Activated naive CD4-positive, alpha-beta T cell treated with anti-CD3 and anti-CD28 coated beads for 36 hours (primary cell): ENCODE results near the gene PLAAT5. TPM values are rescaled to one million over a fixed set of nuclear protein-coding genes. Genes with fewer than 3 reads are reported as not detected.

Experiments used
- CTCF ChIA-PET: fragments of 350-600 bp; sonication (Branson Sonifier 250); formaldehyde crosslinking; loops from one replicate; lab custom pipeline; 2021; ENCODE audit warnings: antibody characterized with exemption; lab: Charles Lee
- DNase-seq: peaks from one replicate; pipeline ENCODE4 v3.0.0-alpha.2; 2020
- H3K27ac Mint-ChIP-seq: one replicate; pipeline ENCODE4 v1.8.0; 2021; ENCODE audit warnings: mild to moderate bottlenecking, mixed read lengths
- H3K27me3 Mint-ChIP-seq: one replicate; pipeline ENCODE4 v1.8.0; 2021; ENCODE audit warnings: low read depth, mixed read lengths
- H3K36me3 Mint-ChIP-seq: one replicate; pipeline ENCODE4 v1.8.0; 2021; ENCODE audit warnings: low read depth, mixed read lengths
- H3K4me1 Mint-ChIP-seq: one replicate; pipeline ENCODE4 v1.8.0; 2021; ENCODE audit warnings: low read depth, mixed read lengths
- H3K4me3 Mint-ChIP-seq: one replicate; pipeline ENCODE4 v1.8.0; 2021; ENCODE audit warnings: mild to moderate bottlenecking, moderate library complexity, mixed read lengths
- H3K9me3 Mint-ChIP-seq: one replicate; pipeline ENCODE4 v1.8.0; 2021; ENCODE audit warnings: mixed read lengths
- intact Hi-C: fragments of 100-400 bp; cut with micrococcal nuclease; formaldehyde crosslinking; loops from one replicate; pipeline ENCODE4 v1.15.1; 2023
- total RNA-seq, 2 experiments: library from RNA; stranded (reverse); gene quantifications; one replicate each; pipeline ENCODE4 v1.2.3, GENCODE V29; 2021

The PLAAT5 gene
- total RNA-seq, 2 experiments from 2014 or later, result not detected

DNA sequence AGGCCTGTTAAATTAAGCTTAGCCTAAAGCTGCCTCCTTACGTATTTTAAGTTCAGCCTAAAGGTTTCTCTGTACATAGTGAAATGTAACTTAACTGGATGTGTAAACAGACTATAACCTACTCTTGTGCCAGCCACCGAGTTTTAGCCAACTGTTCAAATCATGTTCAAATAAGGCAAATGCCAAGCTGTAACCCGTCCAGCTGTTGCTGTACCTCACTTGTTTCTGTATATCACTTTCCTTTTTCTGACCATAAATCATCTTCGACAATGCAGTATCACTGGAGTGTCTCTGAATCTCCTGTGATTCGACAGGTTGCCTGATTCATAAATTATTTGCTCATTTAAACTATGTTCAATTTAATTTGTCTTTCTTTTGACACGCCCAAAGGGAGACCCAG lies 4.0 kb upstream of the PLAAT5 start:
- H3K27me3 Mint-ChIP-seq, result peaks cover 13% of the 10 kb centered on the region
- H3K9me3 Mint-ChIP-seq, result peaks cover 8% of the 10 kb centered on the region
- H3K27ac Mint-ChIP-seq, result no peak overlapping the region
- no peak for DNase-seq
- H3K4me1 Mint-ChIP-seq, result peaks cover 14% of the 10 kb centered on the region
- CTCF ChIA-PET, result interaction anchor here (1.6 kb wide), 1 partner anchor 16 kb away, joined by 4 read pairs; no protein-coding TSS in a partner anchor
- no peak overlapping the region for H3K4me3 Mint-ChIP-seq
- H3K36me3 Mint-ChIP-seq, result peaks cover 1% of the 10 kb centered on the region
- intact Hi-C loops, result no loop called here

DNA sequence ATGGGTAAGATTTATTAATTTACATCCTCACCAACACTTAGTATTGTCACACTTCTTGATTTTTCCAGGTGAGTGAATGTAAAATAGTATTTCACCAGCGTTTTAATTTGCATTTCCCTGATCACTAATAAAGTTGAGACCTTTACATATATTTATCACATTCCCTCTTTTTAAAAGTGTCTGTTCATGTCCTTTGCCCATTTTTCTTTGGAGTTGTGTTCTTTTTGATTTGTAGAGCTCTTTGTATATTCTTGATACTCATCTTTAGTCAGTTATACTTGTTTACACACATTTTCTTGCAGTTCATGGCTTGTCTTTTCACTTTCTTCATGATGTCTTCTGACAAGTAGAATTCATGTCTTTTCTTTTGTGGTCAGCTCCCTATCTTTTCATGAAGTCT lies 2.2 kb upstream of the PLAAT5 start:
- CTCF ChIA-PET, result interaction anchor here (0.7 kb wide), 1 partner anchor 14 kb away, joined by 4 read pairs; no protein-coding TSS in a partner anchor
- no peak for DNase-seq
- intact Hi-C loops, result no loop called here
- peaks cover 1% of the 10 kb centered on the region for H3K36me3 Mint-ChIP-seq
- no peak overlapping the region for H3K27ac Mint-ChIP-seq
- peaks cover 14% of the 10 kb centered on the region for H3K4me1 Mint-ChIP-seq
- H3K27me3 Mint-ChIP-seq, result peaks cover 13% of the 10 kb centered on the region
- H3K4me3 Mint-ChIP-seq, result no peak overlapping the region
- no peaks in the 10 kb centered on the region for H3K9me3 Mint-ChIP-seq

DNA sequence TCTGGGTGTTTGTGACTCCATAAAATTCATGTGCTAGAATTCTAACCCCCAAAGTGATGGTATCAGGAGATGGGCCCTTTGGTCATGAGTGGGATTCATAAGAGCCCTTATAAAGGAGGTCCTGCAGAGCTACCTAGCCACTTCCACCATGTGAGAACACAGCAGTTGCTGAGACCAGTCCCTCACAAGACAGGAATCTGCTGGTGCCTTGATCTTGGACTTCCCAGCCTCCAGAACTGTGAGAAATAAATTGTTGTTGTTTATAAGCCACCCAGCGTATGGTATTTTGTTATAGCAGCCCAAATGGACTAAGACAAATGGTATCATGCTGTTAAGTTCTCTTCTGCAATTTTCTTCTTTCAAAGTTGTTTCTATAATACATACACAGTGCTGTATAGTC lies 1.5 kb upstream of the PLAAT5 start:
- peaks cover 1% of the 10 kb centered on the region for H3K36me3 Mint-ChIP-seq
- DNase-seq, result no peak
- peaks cover 14% of the 10 kb centered on the region for H3K4me1 Mint-ChIP-seq
- no peaks in the 10 kb centered on the region for H3K9me3 Mint-ChIP-seq
- CTCF ChIA-PET, result interaction anchor here (0.6 to 1.9 kb wide), 3 partner anchors 13 to 243 kb away, joined by 3 to 11 read pairs (median 4); no protein-coding TSS in a partner anchor
- intact Hi-C loops, result no loop called here
- no peak overlapping the region for H3K4me3 Mint-ChIP-seq
- H3K27me3 Mint-ChIP-seq, result peaks cover 13% of the 10 kb centered on the region
- no peak overlapping the region for H3K27ac Mint-ChIP-seq

DNA sequence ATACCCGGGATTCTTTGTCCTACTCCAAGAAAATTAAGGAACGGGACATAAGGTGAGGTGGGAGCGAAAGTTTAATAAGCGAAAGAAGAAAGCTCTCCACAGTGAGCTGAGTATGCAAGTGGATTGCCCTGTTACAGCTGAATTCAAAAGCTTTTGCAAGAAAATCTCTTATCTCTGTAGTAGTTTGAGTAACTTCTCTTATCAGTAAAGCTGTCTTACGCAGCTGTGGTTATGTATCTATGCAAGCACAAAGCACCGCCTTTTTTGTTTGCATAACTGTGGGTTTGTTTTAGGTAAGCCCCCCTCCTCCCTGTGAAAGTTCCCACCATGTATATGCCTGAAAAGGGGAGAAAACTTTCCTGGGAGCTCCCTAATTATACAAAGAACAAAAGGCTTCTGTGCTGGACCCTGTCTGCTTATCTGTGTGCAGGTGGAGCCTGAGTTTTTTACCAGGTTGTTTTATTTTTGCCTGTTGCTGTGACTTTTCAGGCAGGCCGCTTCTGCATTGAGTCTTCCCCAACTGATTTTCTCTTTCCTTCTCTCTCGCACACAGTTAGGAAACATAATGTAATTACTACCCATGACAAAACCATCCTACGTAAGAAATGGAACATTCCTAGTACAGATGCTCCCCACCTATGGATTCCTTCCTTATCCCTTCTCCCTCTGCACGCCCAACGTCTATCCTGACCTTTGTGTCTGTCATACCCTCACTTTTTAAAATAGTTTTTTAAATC lies 837 bp upstream of the PLAAT5 start:
- DNase-seq, result no peak
- intact Hi-C loops, result no loop called here

DNA sequence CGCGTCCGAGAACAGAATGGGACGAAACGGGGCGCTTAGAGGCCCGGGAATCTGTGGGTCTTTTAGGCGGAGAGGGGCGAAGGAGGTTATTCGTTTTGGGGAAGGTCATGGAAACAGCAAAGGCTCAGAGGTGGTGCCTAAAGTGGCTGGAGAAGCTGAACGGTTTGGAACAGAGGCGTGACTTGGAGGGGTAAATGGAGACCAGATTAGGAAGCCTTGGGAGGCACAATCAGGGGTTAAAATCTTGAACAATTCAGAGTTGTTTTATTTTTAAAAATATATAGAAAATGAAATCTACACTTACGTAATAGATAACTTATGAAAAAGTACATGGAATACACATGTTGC lies 247 bp upstream of the PLAAT5 start:
- Mint-ChIP-seq H3K27me3 (peaks cover 13% of the 10 kb centered on the region), H3K27ac (no peak overlapping the region)

More for the DNA sequence above, 837 bp upstream of the PLAAT5 start:
- H3K27ac Mint-ChIP-seq, result no peak overlapping the region
- H3K9me3 Mint-ChIP-seq, result no peaks in the 10 kb centered on the region
- H3K27me3 Mint-ChIP-seq, result peaks cover 13% of the 10 kb centered on the region
- peak overlapping the region; percentile 50 for H3K4me3 Mint-ChIP-seq
- H3K36me3 Mint-ChIP-seq, result peaks cover 1% of the 10 kb centered on the region
- peaks cover 14% of the 10 kb centered on the region for H3K4me1 Mint-ChIP-seq
- CTCF ChIA-PET, result interaction anchor here (0.6 to 1.9 kb wide), 5 partner anchors 12 to 243 kb away, joined by 3 to 11 read pairs (median 4); no protein-coding TSS in a partner anchor

DNA sequence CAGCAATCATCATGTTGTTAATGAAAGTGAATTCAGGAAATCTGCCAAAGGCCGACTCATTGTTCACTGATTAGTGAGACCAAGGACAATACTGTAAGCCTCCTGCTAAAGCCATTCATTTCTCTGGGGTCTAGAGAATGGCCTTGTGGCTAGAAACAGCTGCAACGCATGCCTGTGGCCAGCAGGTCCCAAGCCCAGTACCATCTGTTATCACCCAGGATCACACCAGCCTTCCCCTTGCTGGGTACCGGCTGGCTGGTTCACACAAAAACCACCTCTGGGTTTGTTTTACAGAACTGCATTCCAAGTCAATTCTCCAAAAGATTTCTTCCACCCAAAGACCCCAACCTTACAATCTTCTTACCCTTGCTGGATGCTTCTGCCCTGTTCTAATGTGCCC lies 1.1 kb downstream of the PLAAT5 start:
- H3K36me3 Mint-ChIP-seq, result peaks cover 1% of the 10 kb centered on the region
- DNase-seq, result no peak
- H3K4me1 Mint-ChIP-seq, result peaks cover 14% of the 10 kb centered on the region
- H3K9me3 Mint-ChIP-seq, result peaks cover 8% of the 10 kb centered on the region
- H3K27me3 Mint-ChIP-seq, result peaks cover 13% of the 10 kb centered on the region
- CTCF ChIA-PET, result interaction anchor here (0.6 to 2.3 kb wide), 4 partner anchors 11 to 709 kb away, joined by 3 to 8 read pairs (median 4); no protein-coding TSS in a partner anchor
- intact Hi-C loops, result no loop called here
- no peak overlapping the region for H3K27ac Mint-ChIP-seq
- no peak overlapping the region for H3K4me3 Mint-ChIP-seq

More for the DNA sequence above, 247 bp upstream of the PLAAT5 start:
- intact Hi-C loops, result no loop called here
- Mint-ChIP-seq H3K9me3 (no peaks in the 10 kb centered on the region), H3K36me3 (peaks cover 1% of the 10 kb centered on the region), H3K4me1 (peaks cover 14% of the 10 kb centered on the region), H3K4me3 (peak overlapping the region; percentile 76)
- CTCF ChIA-PET, result interaction anchor here (0.7 to 1.9 kb wide), 4 partner anchors 12 to 153 kb away, joined by 4 to 11 read pairs (median 6); no protein-coding TSS in a partner anchor
- DNase-seq, result no peak

DNA sequence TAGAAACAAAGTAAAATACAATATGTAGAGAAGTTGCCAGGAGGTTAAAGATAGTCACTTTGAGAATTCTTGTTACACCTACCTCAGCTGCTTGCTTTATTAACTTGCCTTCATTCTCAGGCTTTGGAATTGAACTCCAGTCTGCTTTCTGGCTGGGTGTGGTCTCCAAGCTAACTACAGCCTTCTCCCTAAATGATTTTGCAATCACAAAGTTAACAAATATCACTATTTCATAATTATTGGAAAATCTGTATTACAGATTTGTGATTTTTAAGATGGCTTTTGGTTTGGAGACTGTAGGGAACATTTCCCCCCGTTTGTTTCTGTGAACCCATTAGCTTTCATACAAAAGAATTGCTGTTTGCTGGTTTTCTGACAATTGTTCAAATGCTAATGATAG lies 2.2 kb downstream of the PLAAT5 start:
- peaks cover 1% of the 10 kb centered on the region for H3K36me3 Mint-ChIP-seq
- peaks cover 13% of the 10 kb centered on the region for H3K9me3 Mint-ChIP-seq
- DNase-seq, result no peak
- CTCF ChIA-PET, result interaction anchor here (2.3 kb wide), 1 partner anchor 10 kb away, joined by 8 read pairs; no protein-coding TSS in a partner anchor
- peaks cover 14% of the 10 kb centered on the region for H3K4me1 Mint-ChIP-seq
- intact Hi-C loops, result no loop called here
- no peak overlapping the region for H3K27ac Mint-ChIP-seq
- no peak overlapping the region for H3K4me3 Mint-ChIP-seq
- peaks cover 9% of the 10 kb centered on the region for H3K27me3 Mint-ChIP-seq

DNA sequence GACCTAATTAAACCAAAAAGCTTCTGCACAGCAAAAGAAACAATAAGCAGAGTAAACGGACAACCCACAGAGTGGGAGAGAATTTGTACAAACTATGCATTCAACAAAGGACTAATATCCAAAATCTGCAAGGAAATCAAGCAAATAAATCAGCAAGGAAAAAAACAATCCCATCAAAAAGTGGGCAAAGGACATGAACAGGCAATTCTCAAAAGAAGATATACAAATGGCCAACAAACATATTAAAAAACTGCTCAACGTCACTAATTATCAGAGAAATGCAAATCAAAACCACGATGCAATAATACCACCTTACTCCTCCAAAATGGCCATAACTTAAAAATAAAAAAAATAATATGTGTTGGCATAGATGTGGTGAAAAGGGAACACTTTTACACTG lies 5.2 kb downstream of the PLAAT5 start:
- intact Hi-C loops, result no loop called here
- H3K4me1 Mint-ChIP-seq, result peaks cover 2% of the 10 kb centered on the region
- H3K9me3 Mint-ChIP-seq, result peaks cover 13% of the 10 kb centered on the region
- H3K27me3 Mint-ChIP-seq, result no peaks in the 10 kb centered on the region
- no peak overlapping the region for H3K27ac Mint-ChIP-seq
- DNase-seq, result no peak
- no peak overlapping the region for H3K4me3 Mint-ChIP-seq
- CTCF ChIA-PET, result no interaction called here
- H3K36me3 Mint-ChIP-seq, result no peaks in the 10 kb centered on the region

DNA sequence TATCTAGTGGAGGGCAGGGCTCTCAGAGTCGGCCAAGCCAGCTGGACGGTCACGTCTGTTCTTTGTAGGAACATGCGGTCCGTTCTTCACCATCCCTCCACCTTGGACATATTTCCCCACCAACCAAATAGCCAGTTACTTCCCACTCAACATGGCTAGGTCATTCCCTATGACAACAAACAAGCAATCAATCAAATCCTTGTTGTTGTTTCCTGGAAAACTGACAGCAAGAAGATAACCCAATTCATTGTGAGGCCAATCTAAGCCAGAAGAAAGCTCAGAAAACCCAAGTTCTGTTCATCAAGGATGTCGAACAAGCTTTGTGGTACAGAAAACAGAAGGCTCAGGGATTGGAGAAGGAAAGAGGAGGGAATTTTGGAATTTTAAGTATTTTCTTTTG lies 10.9 kb downstream of the PLAAT5 start:
- CTCF ChIA-PET, result interaction anchor here (0.5 to 4.7 kb wide), 14 partner anchors 9 to 379 kb away, joined by 3 to 93 read pairs (median 5); partner anchors contain the start of genes PLAAT4 and PLAAT5
- Mint-ChIP-seq H3K27me3 (no peaks in the 10 kb centered on the region), H3K4me1 (no peaks in the 10 kb centered on the region), H3K27ac (no peak overlapping the region), H3K9me3 (peaks cover 16% of the 10 kb centered on the region), H3K36me3 (no peaks in the 10 kb centered on the region), H3K4me3 (no peak overlapping the region)
- intact Hi-C loops, result no loop called here
- no peak for DNase-seq

DNA sequence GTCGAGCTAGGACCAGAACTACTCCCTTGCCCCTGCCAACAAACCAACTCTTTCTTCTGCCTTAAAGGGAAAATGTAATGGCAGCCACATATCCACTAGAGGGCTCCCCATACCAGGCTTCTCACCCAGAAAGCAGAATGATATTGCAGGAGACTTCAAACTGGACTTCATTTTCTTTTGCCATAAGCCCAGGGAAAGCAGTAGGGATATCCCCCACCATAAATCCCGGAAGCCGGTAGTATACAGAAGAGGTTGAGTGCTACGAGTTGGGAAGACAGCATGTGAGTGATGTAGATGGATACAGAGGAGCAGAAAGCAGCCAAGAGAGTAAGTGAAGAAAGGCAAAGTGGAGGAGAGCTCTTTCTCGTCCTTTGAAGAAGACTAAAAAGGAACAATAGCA lies 12.1 kb downstream of the PLAAT5 start:
- H3K36me3 Mint-ChIP-seq, result no peaks in the 10 kb centered on the region
- CTCF ChIA-PET, result interaction anchor here (0.6 to 4.7 kb wide), 32 partner anchors 10 to 267 kb away, joined by 3 to 93 read pairs (median 4); partner anchors contain the start of genes LGALS12, PLAAT4 and PLAAT5
- no peaks in the 10 kb centered on the region for H3K27me3 Mint-ChIP-seq
- H3K4me1 Mint-ChIP-seq, result no peaks in the 10 kb centered on the region
- H3K4me3 Mint-ChIP-seq, result no peak overlapping the region
- intact Hi-C loops, result loop anchor here (1.0 to 2.0 kb wide), 3 partner anchors 157 to 444 kb away; no protein-coding TSS in a partner anchor
- H3K27ac Mint-ChIP-seq, result no peak overlapping the region
- DNase-seq, result peak; percentile 65
- H3K9me3 Mint-ChIP-seq, result peaks cover 9% of the 10 kb centered on the region

DNA sequence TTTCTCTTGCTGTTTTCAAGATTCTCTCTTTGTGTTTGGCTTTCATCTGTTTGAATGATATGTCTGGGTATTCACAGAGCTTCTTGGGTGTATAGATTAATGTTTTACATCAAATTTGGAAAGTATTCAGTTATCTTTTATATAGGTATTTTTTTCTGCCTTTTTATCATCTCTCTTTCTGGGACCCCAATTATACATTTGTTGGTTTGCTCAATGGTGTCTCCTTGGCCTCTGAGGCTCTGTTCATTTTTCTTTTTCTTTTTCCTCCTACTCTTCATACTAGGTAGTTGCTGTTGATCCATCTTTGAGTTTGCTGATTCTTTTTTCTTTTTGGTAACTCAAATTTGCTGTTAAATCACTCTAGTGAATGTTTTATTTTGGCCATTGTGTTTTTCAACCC lies 14.3 kb downstream of the PLAAT5 start:
- Mint-ChIP-seq H3K27ac (no peak overlapping the region), H3K9me3 (peaks cover 13% of the 10 kb centered on the region), H3K4me3 (no peak overlapping the region), H3K27me3 (no peaks in the 10 kb centered on the region), H3K4me1 (no peaks in the 10 kb centered on the region), H3K36me3 (no peaks in the 10 kb centered on the region)
- intact Hi-C loops, result no loop called here
- no peak for DNase-seq
- CTCF ChIA-PET, result no interaction called here

DNA sequence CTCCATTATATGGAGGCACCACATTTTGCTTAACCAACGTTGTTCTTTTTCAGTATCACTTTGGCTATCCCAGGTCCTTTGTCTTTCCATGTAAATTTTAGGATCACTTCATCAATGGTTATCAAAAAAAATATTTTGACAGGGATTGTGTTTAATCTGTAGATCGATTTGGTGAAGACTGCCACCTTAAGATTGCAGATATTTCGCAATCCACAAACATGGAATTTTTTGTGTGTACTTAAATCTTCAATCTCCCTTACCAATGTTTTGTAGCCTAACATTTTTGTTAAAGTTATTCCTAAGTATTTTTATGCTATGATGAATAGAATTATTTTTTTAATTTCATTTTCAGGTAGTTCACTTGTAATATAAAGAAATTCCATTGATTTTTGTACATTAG lies 18.6 kb downstream of the PLAAT5 start:
- Mint-ChIP-seq H3K9me3 (peaks cover 28% of the 10 kb centered on the region), H3K36me3 (no peaks in the 10 kb centered on the region), H3K4me3 (no peak overlapping the region), H3K27ac (no peak overlapping the region), H3K27me3 (peaks cover 3% of the 10 kb centered on the region), H3K4me1 (no peaks in the 10 kb centered on the region)
- no peak for DNase-seq
- intact Hi-C loops, result no loop called here
- CTCF ChIA-PET, result no interaction called here
